GM12873 (cell line): ENCODE results near the gene RIOX2.

Experiments used
- CTCF ChIP-seq: IDR thresholded peaks from 2 replicates; pipeline ENCODE4 v1.5.1; 2012; ENCODE audit warnings: low read depth, mild to moderate bottlenecking, moderate library complexity, low read length, control low read depth; ENCODE audit not compliant: insufficient read depth; ENCODE audit errors: missing control alignments

The RIOX2 gene

GRCh38 chr3:97901313-97902248 lies 70.7 kb downstream of the RIOX2 start:
- TF ChIP-seq CTCF = no peak

- no peak for TF ChIP-seq CTCF
Measured at GRCh38 chr3:97899331-97899730, 72.9 kb downstream of the RIOX2 start.

GRCh38 chr3:97896547-97896946 lies 75.7 kb downstream of the RIOX2 start:
- TF ChIP-seq CTCF = no peak

GRCh38 chr3:97896129-97896528 lies 76.1 kb downstream of the RIOX2 start:
- TF ChIP-seq CTCF = no peak

- TF ChIP-seq CTCF = no peak
Measured at GRCh38 chr3:97895216-97895615, 77.0 kb downstream of the RIOX2 start.

GRCh38 chr3:97892852-97893251 lies 79.4 kb downstream of the RIOX2 start:
- TF ChIP-seq CTCF = no peak
